Endodermal cell (in vitro differentiated cells): ENCODE measurements around the gene PLPP3. TPM values are rescaled to one million over a fixed set of nuclear protein-coding genes. Genes with fewer than 3 reads are reported as not detected.

Experiments
- DNase-seq: peaks from one replicate; pipeline ENCODE4 v3.0.0-alpha.2; 2017
- H3K27ac ChIP-seq: 2 replicates; pipeline ENCODE4 v1.5.1; 2013; ENCODE audit warnings: mild to moderate bottlenecking, low read depth, low read length, moderate library complexity
- H3K27me3 ChIP-seq: 2 replicates; pipeline ENCODE4 v1.6.1; 2013; ENCODE audit warnings: mild to moderate bottlenecking, low read length, moderate library complexity; ENCODE audit not compliant: insufficient read depth, control insufficient read depth, poor library complexity, severe bottlenecking
- H3K36me3 ChIP-seq: 2 replicates; pipeline ENCODE4 v1.7.0; 2013; ENCODE audit warnings: mild to moderate bottlenecking, low read length, moderate library complexity; ENCODE audit not compliant: control insufficient read depth, insufficient read depth
- H3K4me1 ChIP-seq: one replicate; pipeline ENCODE4 v1.7.0; 2013; ENCODE audit warnings: low read length; ENCODE audit not compliant: control insufficient read depth, insufficient read depth
- H3K4me3 ChIP-seq: 2 replicates; pipeline ENCODE4 v1.5.1; 2013; ENCODE audit warnings: mild to moderate bottlenecking, low read length, moderate library complexity
- H3K9ac ChIP-seq: 2 replicates; pipeline ENCODE4 v1.6.1; 2013; ENCODE audit warnings: mild to moderate bottlenecking, low read length, moderate library complexity; ENCODE audit not compliant: poor library complexity, severe bottlenecking; ENCODE audit errors: extremely low read depth
- H3K9me3 ChIP-seq: 2 replicates; pipeline ENCODE4 v1.6.1; 2013; ENCODE audit warnings: mild to moderate bottlenecking, low read length, moderate library complexity; ENCODE audit not compliant: control insufficient read depth
- H3K27ac Mint-ChIP-seq: 2 replicates; pipeline ENCODE4 v1.8.0; 2020; ENCODE audit warnings: mixed read lengths
- H3K27me3 Mint-ChIP-seq: 2 replicates; pipeline ENCODE4 v1.8.0; 2021; ENCODE audit warnings: mild to moderate bottlenecking, mixed read lengths; ENCODE audit not compliant: insufficient read depth
- H3K36me3 Mint-ChIP-seq: 2 replicates; pipeline ENCODE4 v1.8.0; 2020; ENCODE audit warnings: low read depth, mixed read lengths
- H3K4me1 Mint-ChIP-seq: 2 replicates; pipeline ENCODE4 v1.8.0; 2020; ENCODE audit warnings: mixed read lengths
- H3K4me3 Mint-ChIP-seq: 2 replicates; pipeline ENCODE4 v1.8.0; 2020; ENCODE audit warnings: mild to moderate bottlenecking, moderate library complexity, mixed read lengths
- H3K9me3 Mint-ChIP-seq: 2 replicates; pipeline ENCODE4 v1.8.0; 2020; ENCODE audit warnings: mild to moderate bottlenecking, mixed read lengths
- CTCF ChIP-seq: fragments of 200-600 bp; sonication (generic); conservative IDR thresholded peaks from 2 replicates; pipeline ENCODE4 v1.5.0; 2021; ENCODE audit warnings: antibody characterized with exemption, mild to moderate bottlenecking
- WGBS, 2 experiments: methylation state at CpG; one replicate each; pipeline versions ENCODE4 v1.1.5 to v1.1.7; 2013; ENCODE audit warnings: missing lambda C conversion rate in 2 of 2, mixed read lengths in 1 of 2; ENCODE audit not compliant: insufficient coverage in 1 of 2, insufficient read length in 1 of 2; 5-methylcytosine and 5-hydroxymethylcytosine counted together
- total RNA-seq, 2 donors: library from RNA; stranded (reverse); fragmentation: NEBNext Ultra II Directional in 1 of 2; extraction: Animal tissue kit (Norgen Biotek cat#: 25700) in 1 of 2; gene quantifications; 2 replicates in 1 of 2; 3 replicates in 1 of 2; pipeline ENCODE4 v1.2.1, GENCODE V29; 2021

PLPP3 gene
- total RNA-seq, 2 donors from 2014 or later: 39.2 to 55.2 TPM

GRCh38 chr1:56532350-56532683 is 47.0 kb downstream of the PLPP3 start:
- H3K4me1 ChIP-seq: peaks cover 16% of the 10 kb centered on the region

GRCh38 chr1:56531624-56532349 is 47.6 kb downstream of the PLPP3 start:
- Histone ChIP-seq H3K9ac (no peak overlapping the region), H3K36me3 (peaks cover 10% of the 10 kb centered on the region), H3K9me3 (no peaks in the 10 kb centered on the region), H3K4me3 (no peak overlapping the region), H3K4me1 (peaks cover 18% of the 10 kb centered on the region), H3K27me3 (no peaks in the 10 kb centered on the region), H3K27ac (no peak overlapping the region)
- Mint-ChIP-seq H3K9me3 (no peaks in the 10 kb centered on the region), H3K27me3 (no peaks in the 10 kb centered on the region), H3K4me1 (peaks cover 57% of the 10 kb centered on the region), H3K36me3 (peaks cover 36% of the 10 kb centered on the region), H3K27ac (no peak overlapping the region), H3K4me3 (no peak overlapping the region)
- DNase-seq: no peak
- no peak for TF ChIP-seq CTCF
- WGBS, 2 experiments: 70% methylated on average over 5 to 6 of the region's 6 CpGs

More at GRCh38 chr1:56532350-56532683, 47.0 kb downstream of the PLPP3 start:
- Histone ChIP-seq H3K9ac (no peak overlapping the region), H3K36me3 (peaks cover 10% of the 10 kb centered on the region), H3K9me3 (no peaks in the 10 kb centered on the region), H3K4me3 (no peak overlapping the region), H3K27me3 (no peaks in the 10 kb centered on the region), H3K27ac (no peak overlapping the region)
- H3K27ac Mint-ChIP-seq: no peak overlapping the region
- H3K9me3 Mint-ChIP-seq: no peaks in the 10 kb centered on the region
- H3K27me3 Mint-ChIP-seq: no peaks in the 10 kb centered on the region
- H3K4me3 Mint-ChIP-seq: no peak overlapping the region
- peaks cover 41% of the 10 kb centered on the region for H3K36me3 Mint-ChIP-seq
- no peak for TF ChIP-seq CTCF
- H3K4me1 Mint-ChIP-seq: peaks cover 57% of the 10 kb centered on the region
- no peak for DNase-seq
- 92 to 100% methylated on average over 1 of the region's 1 CpG for WGBS, 2 experiments

- Histone ChIP-seq H3K27me3 (no peaks in the 10 kb centered on the region), H3K9me3 (no peaks in the 10 kb centered on the region), H3K36me3 (peaks cover 7% of the 10 kb centered on the region), H3K27ac (no peak overlapping the region), H3K4me3 (no peak overlapping the region), H3K9ac (no peak overlapping the region), H3K4me1 (peaks cover 18% of the 10 kb centered on the region)
- H3K9me3 Mint-ChIP-seq: no peaks in the 10 kb centered on the region
- H3K36me3 Mint-ChIP-seq: peaks cover 25% of the 10 kb centered on the region
- no peak for DNase-seq
- no peak overlapping the region for H3K27ac Mint-ChIP-seq
- H3K4me1 Mint-ChIP-seq: peaks cover 42% of the 10 kb centered on the region
- H3K4me3 Mint-ChIP-seq: no peak overlapping the region
- TF ChIP-seq CTCF: no peak
- H3K27me3 Mint-ChIP-seq: no peaks in the 10 kb centered on the region
These were observed 49.6 kb downstream of the PLPP3 start for GRCh38 chr1:56529801-56530200.
